ENCODE results near the gene RGL3.

DNA sequence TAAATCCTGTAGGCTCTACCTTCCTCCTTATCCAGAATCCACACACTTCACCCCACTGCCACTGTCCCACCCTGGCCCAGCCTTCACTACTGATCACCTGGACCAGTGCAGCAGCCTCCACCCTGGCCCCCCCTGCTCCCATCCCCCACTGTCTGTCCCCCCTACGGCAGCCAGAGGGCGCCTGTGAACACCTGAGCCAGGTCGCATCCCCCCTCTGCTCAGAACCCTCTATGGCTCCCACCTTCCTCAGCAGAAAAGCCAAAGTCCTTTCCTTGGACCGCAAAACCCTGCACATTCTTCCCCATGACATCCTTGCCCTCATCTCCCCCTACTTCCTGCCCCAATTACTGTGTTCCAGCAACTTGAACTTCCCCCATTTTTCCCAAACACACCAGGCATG lies 41.1 kb upstream of the RGL3 start:
- TF ChIP-seq, protein P1, sequence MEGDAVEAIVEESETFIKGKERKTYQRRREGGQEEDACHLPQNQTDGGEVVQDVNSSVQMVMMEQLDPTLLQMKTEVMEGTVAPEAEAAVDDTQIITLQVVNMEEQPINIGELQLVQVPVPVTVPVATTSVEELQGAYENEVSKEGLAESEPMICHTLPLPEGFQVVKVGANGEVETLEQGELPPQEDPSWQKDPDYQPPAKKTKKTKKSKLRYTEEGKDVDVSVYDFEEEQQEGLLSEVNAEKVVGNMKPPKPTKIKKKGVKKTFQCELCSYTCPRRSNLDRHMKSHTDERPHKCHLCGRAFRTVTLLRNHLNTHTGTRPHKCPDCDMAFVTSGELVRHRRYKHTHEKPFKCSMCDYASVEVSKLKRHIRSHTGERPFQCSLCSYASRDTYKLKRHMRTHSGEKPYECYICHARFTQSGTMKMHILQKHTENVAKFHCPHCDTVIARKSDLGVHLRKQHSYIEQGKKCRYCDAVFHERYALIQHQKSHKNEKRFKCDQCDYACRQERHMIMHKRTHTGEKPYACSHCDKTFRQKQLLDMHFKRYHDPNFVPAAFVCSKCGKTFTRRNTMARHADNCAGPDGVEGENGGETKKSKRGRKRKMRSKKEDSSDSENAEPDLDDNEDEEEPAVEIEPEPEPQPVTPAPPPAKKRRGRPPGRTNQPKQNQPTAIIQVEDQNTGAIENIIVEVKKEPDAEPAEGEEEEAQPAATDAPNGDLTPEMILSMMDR (IDR thresholded peaks at IDR 0.05): no peak
- no peak for TF ChIP-seq POLR2A (IDR thresholded peaks at IDR 0.05)
- TF ChIP-seq POLR2AphosphoS5 (IDR thresholded peaks at IDR 0.05): no peak

All from prostate gland (tissue), 2 donors.